DND-41 (cell line): ENCODE data around the gene TMEM51.

Source experiments
- ATAC-seq: fragments of 200-7000 bp; cut with Tn5 transposase; 3 replicates; pipeline ENCODE4 v1.9.1; 2021; ENCODE audit warnings: low read depth; ENCODE audit not compliant: insufficient read depth
- DNase-seq: peaks from one replicate; pipeline ENCODE4 v3.0.0-alpha.2; 2020
- H2AFZ ChIP-seq: 2 replicates; pipeline ENCODE4 v1.6.0; 2012; ENCODE audit warnings: low read depth, low read length
- H3K27ac ChIP-seq: 2 replicates; pipeline ENCODE4 v1.5.1; 2012; ENCODE audit warnings: low read length, inconsistent platforms
- H3K27me3 ChIP-seq: fragments of 200-600 bp; sonication (generic); 2 replicates; pipeline ENCODE4 v1.6.0; 2012; ENCODE audit warnings: low read length, mild to moderate bottlenecking, inconsistent platforms; ENCODE audit not compliant: insufficient read depth, poor library complexity
- H3K36me3 ChIP-seq: 2 replicates; pipeline ENCODE4 v1.5.1; 2012; ENCODE audit warnings: low read length, inconsistent platforms; ENCODE audit not compliant: insufficient read depth
- H3K4me1 ChIP-seq: 2 replicates; pipeline ENCODE4 v1.5.1; 2012; ENCODE audit warnings: mild to moderate bottlenecking, low read length; ENCODE audit not compliant: insufficient read depth
- H3K4me2 ChIP-seq: 2 replicates; pipeline ENCODE4 v1.6.0; 2012; ENCODE audit warnings: mild to moderate bottlenecking, moderate library complexity, low read length, inconsistent platforms; ENCODE audit not compliant: insufficient read depth
- H3K4me3 ChIP-seq, 2 experiments: fragments of 200-600 bp in 1 of 2; shearing (Covaris generic) in 1 of 2; 2 replicates each; pipeline ENCODE4 v1.5.1; 2012 to 2016; ENCODE audit warnings: inconsistent platforms in 2 of 2, low read length in 2 of 2, mild to moderate bottlenecking in 2 of 2, low read depth in 1 of 2, moderate library complexity in 1 of 2
- H3K79me2 ChIP-seq: 2 replicates; pipeline ENCODE4 v1.6.0; 2012; ENCODE audit warnings: low read length, inconsistent platforms; ENCODE audit not compliant: insufficient read depth
- H3K9ac ChIP-seq: 2 replicates; pipeline ENCODE4 v1.6.0; 2012; ENCODE audit warnings: low read depth, mild to moderate bottlenecking, inconsistent platforms, low read length, moderate library complexity
- H3K9me3 ChIP-seq: 2 replicates; pipeline ENCODE4 v1.5.1; 2012; ENCODE audit warnings: low read length, moderate library complexity, mild to moderate bottlenecking, inconsistent platforms; ENCODE audit not compliant: insufficient read depth, severe bottlenecking
- H4K20me1 ChIP-seq: 2 replicates; pipeline ENCODE4 v1.6.0; 2012; ENCODE audit warnings: low read length; ENCODE audit not compliant: insufficient read depth
- EZH2 ChIP-seq: IDR thresholded peaks from 3 replicates; pipeline ENCODE4 v1.6.1; 2012; ENCODE audit warnings: borderline replicate concordance, low read depth, mild to moderate bottlenecking, moderate library complexity, low read length, inconsistent platforms; ENCODE audit not compliant: severe bottlenecking
- TF ChIP-seq, protein P1 (sequence below): IDR thresholded peaks from 2 replicates; pipeline ENCODE4 v1.5.1; 2012; ENCODE audit warnings: borderline replicate concordance, low read length, moderate library complexity, mild to moderate bottlenecking; ENCODE audit not compliant: poor library complexity, severe bottlenecking; ENCODE audit errors: extremely low read depth

TMEM51 gene

DNA sequence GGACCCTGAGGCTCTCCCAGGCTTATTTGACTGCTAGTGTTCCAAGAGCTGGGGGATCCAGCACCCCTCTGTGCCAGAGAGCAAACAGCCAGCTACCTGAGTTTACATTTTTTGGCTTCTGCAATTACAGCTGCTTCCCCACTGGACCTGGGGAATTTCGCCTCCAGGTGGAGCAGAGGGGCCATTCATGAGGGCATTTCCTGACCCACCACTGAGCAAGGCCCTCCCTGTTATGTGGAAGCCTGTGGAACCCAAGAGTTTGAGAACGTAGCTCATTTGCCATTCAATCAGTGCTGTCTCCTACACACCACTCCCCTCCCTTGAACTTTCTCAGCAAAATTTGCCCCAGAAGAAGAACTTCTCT is 42.7 kb upstream of the TMEM51 start:
- Histone ChIP-seq H4K20me1 (no peaks in the 10 kb centered on the region), H3K4me3 (no peak overlapping the region), H3K9ac (no peak overlapping the region), H3K4me1 (no peaks in the 10 kb centered on the region), H3K79me2 (no peaks in the 10 kb centered on the region), H3K27me3 (no peaks in the 10 kb centered on the region), H3K27ac (no peak overlapping the region), H3K4me2 (no peak overlapping the region), H3K9me3 (no peaks in the 10 kb centered on the region), H2AFZ (no peak overlapping the region), H3K36me3 (no peaks in the 10 kb centered on the region)
- no peak for ATAC-seq
- TF ChIP-seq, protein P1, sequence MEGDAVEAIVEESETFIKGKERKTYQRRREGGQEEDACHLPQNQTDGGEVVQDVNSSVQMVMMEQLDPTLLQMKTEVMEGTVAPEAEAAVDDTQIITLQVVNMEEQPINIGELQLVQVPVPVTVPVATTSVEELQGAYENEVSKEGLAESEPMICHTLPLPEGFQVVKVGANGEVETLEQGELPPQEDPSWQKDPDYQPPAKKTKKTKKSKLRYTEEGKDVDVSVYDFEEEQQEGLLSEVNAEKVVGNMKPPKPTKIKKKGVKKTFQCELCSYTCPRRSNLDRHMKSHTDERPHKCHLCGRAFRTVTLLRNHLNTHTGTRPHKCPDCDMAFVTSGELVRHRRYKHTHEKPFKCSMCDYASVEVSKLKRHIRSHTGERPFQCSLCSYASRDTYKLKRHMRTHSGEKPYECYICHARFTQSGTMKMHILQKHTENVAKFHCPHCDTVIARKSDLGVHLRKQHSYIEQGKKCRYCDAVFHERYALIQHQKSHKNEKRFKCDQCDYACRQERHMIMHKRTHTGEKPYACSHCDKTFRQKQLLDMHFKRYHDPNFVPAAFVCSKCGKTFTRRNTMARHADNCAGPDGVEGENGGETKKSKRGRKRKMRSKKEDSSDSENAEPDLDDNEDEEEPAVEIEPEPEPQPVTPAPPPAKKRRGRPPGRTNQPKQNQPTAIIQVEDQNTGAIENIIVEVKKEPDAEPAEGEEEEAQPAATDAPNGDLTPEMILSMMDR, result peak; percentile 23
- TF ChIP-seq EZH2, result no peak
- no peak for DNase-seq

DNA sequence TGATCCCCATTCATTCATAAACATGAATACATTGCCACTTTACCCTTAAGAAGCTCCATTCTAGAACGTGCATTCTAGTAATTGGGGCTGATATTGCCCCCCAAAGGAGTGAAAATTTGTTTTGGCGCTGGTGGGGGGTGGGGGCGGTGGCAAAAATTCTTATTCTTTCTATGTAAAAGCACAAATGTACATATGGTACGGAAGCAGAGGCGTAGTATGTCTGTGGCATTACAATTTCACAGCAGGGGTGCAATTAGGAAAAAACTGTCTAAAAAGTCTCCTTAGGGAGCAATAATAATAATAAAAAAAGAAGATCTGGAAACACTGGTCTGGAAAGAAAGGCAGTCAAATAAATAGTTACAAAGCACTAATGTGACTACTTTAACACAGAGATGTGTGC is 40.4 kb upstream of the TMEM51 start:
- Histone ChIP-seq H2AFZ (no peak overlapping the region), H3K9ac (no peak overlapping the region), H3K4me1 (no peaks in the 10 kb centered on the region), H3K79me2 (no peaks in the 10 kb centered on the region), H3K27ac (no peak overlapping the region), H3K4me2 (no peak overlapping the region), H4K20me1 (no peaks in the 10 kb centered on the region), H3K36me3 (no peaks in the 10 kb centered on the region), H3K4me3 (no peak overlapping the region), H3K27me3 (no peaks in the 10 kb centered on the region), H3K9me3 (no peaks in the 10 kb centered on the region)
- DNase-seq, result no peak
- no peak for ATAC-seq
- TF ChIP-seq EZH2, result no peak

DNA sequence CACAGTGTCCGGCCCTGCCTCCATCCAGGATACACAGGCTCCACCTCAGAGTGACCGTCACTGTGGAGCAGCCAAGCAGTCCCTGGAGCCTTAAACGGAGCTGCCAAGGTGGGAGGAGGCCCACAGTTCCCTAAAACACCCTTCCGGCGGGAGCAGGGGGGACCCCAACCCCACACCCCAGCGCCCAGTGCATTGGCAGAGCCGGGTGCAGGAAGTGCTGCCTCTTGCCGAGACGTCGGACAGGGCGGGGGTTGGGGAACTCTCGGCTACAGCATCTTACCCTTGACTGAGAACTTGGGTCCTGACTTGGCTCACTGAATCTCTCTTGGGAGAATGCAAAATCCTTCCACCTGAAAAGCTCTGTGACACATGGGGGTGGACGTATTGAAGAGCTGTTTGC is 38.7 kb upstream of the TMEM51 start:
- Histone ChIP-seq H3K36me3 (no peaks in the 10 kb centered on the region), H3K9me3 (no peaks in the 10 kb centered on the region), H3K27me3 (no peaks in the 10 kb centered on the region), H3K79me2 (no peaks in the 10 kb centered on the region), H3K4me2 (no peak overlapping the region), H3K27ac (no peak overlapping the region), H3K4me1 (no peaks in the 10 kb centered on the region), H3K9ac (no peak overlapping the region), H4K20me1 (no peaks in the 10 kb centered on the region; the same call in 1 of the 2 replicates), H2AFZ (no peak overlapping the region), H3K4me3 (no peak overlapping the region)
- no peak for DNase-seq
- no peak for ATAC-seq
- no peak for TF ChIP-seq EZH2
- TF ChIP-seq, protein P1, result no peak

DNA sequence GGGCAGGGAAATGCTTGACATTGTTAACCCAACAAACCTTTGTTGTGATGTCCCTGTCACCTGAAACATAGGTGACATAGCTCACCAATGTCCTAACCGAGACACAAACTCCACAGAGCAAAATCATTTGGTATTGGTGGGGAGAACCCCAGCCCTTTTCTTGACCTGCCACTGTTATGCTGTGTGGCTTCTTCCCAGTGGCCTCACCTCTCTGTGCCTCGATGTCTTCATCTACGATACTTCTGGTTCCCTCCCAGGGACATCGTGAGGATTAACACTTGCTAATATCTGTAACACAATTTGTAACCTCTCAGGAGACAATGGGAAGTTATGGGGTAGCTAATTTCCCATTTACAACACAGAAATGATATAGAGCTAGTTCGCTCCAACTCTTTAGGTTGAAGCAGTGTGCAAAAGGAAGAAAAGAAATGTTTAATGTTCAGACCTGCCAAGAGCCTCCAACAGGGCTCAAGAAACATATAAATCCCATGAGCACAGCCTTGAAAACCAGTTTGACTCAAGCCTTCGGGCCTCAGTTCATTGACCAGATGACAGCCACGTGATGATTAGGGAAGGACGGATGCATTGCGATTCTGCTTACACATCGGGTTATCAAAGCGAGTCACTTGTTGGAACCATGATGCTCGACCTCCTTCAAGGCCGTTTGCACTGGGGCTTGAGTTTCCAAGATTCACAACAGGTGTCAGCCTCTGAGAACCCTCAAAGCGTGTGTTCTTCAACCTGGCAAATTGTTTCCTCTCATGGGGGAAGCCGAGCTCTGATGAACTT is 37.8 kb upstream of the TMEM51 start:
- H3K36me3 ChIP-seq, result no peaks in the 10 kb centered on the region
- H3K9me3 ChIP-seq, result no peaks in the 10 kb centered on the region
- H3K9ac ChIP-seq, result no peak overlapping the region
- no peak for ATAC-seq
- no peak overlapping the region for H3K4me2 ChIP-seq
- no peak overlapping the region for H3K27ac ChIP-seq
- no peak overlapping the region for H2AFZ ChIP-seq
- H3K4me3 ChIP-seq, result no peak overlapping the region
- TF ChIP-seq EZH2, result no peak
- TF ChIP-seq, protein P1, result no peak
- H3K4me1 ChIP-seq, result no peaks in the 10 kb centered on the region
- no peaks in the 10 kb centered on the region for H3K27me3 ChIP-seq
- no peaks in the 10 kb centered on the region for H3K79me2 ChIP-seq
- DNase-seq, result no peak
- no peaks in the 10 kb centered on the region; the same call in 1 of the 2 replicates for H4K20me1 ChIP-seq
